BE2C (cell line): ENCODE data around the gene GALNT2.

Source experiments
- DNase-seq: peaks from one replicate; pipeline ENCODE4 v3.0.0-alpha.2; 2020
- H3K27me3 ChIP-seq: fragments of 250-450 bp; sonication (Bioruptor Pico); 2 replicates; pipeline ENCODE4 v1.5.1; 2020; ENCODE audit warnings: mild to moderate bottlenecking
- H3K36me3 ChIP-seq: fragments of 250-450 bp; sonication (Bioruptor Pico); 2 replicates; pipeline ENCODE4 v1.5.1; 2020; ENCODE audit warnings: mild to moderate bottlenecking
- H3K4me1 ChIP-seq: fragments of 250-450 bp; sonication (Bioruptor Pico); 2 replicates; pipeline ENCODE4 v1.5.1; 2020
- H3K4me3 ChIP-seq: 2 replicates; pipeline ENCODE4 v1.5.1; 2011; ENCODE audit warnings: low read depth, low read length
- H3K9me3 ChIP-seq: fragments of 250-450 bp; sonication (Bioruptor Pico); 2 replicates; pipeline ENCODE4 v1.5.1; 2020
- CTCF ChIP-seq: IDR thresholded peaks from 2 replicates; pipeline ENCODE4 v1.5.1; 2012; ENCODE audit warnings: mild to moderate bottlenecking, low read depth, low read length

GALNT2 gene

GRCh38 chr1:230056098-230056497 is 10.9 kb upstream of the GALNT2 start:
- TF ChIP-seq CTCF: no peak
- Histone ChIP-seq H3K4me1 (no peaks in the 10 kb centered on the region), H3K4me3 (no peak overlapping the region), H3K9me3 (no peaks in the 10 kb centered on the region), H3K27me3 (no peaks in the 10 kb centered on the region; the same call in 1 of the 2 replicates), H3K36me3 (no peaks in the 10 kb centered on the region)
- DNase-seq: no peak

- DNase-seq: no peak
- Histone ChIP-seq H3K36me3 (no peaks in the 10 kb centered on the region), H3K27me3 (no peaks in the 10 kb centered on the region; the same call in 1 of the 2 replicates), H3K9me3 (no peaks in the 10 kb centered on the region), H3K4me3 (no peak overlapping the region), H3K4me1 (no peaks in the 10 kb centered on the region)
- no peak for TF ChIP-seq CTCF
These were observed 9.9 kb upstream of the GALNT2 start for GRCh38 chr1:230057100-230057499.

DNA sequence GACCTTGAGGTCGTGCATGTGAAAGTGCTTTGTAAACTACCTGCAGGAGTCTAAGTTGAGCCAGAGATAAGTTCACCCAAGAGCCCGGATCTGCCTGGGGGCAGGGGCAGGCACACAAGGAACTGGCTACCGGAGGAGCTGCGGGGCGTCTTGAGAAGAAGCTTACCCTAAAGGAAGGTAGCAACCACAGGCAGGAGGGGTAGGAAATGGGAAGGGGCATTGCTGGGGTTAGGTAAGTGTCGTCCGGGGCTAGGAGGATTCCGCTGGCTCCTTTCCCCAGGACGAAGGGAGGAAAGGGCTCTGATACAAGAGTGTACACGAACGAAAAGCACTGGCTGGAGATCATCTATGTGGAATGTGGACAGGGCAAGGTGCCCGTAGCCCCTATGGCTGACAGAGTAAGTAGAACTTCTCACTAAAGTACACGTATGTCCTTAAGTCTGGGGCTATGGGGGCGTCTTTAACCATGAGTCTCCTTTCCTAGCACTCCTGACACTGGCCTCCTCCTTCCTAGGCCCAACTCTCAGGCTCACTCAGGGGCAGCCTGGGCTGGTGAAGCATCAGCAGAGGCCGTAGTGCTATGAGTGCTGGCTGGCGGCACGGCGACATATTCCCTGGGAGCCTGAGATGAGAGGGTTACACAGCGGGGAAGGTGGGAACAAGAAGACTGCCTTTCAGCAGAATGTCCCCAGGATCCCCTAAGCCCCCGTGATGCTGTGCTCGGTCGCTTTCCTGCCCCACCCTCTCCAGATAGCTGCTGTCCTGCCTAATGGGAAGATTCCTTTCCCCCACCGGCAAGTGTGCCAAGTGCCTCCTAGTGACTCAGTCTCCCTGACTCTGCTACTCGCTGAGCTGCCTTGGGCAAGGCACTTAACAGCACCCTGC is 9.1 kb upstream of the GALNT2 start:
- H3K9me3 ChIP-seq: no peaks in the 10 kb centered on the region
- no peak for TF ChIP-seq CTCF
- no peaks in the 10 kb centered on the region for H3K4me1 ChIP-seq

DNA sequence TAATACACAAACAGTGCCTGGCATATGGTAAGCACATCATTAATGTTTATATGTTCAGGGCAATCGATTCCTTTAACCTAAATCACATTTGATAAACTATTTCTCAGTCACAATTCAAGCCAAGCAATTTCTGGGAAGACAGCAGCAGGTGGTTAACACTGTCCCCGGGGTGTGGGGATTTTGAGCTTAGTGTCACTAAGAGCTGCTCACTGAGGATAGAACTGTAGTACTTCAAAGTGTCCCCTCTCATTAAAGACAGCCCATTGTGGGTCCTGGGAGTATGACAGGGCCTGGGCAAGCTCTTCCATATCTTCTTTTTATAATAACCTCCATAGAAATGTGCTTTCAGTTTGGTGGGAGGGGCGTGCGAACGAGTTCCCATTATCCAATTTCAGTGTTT is 8.4 kb upstream of the GALNT2 start:
- Histone ChIP-seq H3K9me3 (no peaks in the 10 kb centered on the region), H3K4me1 (no peaks in the 10 kb centered on the region), H3K4me3 (no peak overlapping the region), H3K27me3 (no peaks in the 10 kb centered on the region; the same call in 1 of the 2 replicates), H3K36me3 (no peaks in the 10 kb centered on the region)
- TF ChIP-seq CTCF: no peak
- no peak for DNase-seq

More for the DNA sequence above, 9.1 kb upstream of the GALNT2 start:
- DNase-seq: no peak
- no peaks in the 10 kb centered on the region; the same call in 1 of the 2 replicates for H3K27me3 ChIP-seq
- H3K4me3 ChIP-seq: no peak overlapping the region
- H3K36me3 ChIP-seq: no peaks in the 10 kb centered on the region

DNA sequence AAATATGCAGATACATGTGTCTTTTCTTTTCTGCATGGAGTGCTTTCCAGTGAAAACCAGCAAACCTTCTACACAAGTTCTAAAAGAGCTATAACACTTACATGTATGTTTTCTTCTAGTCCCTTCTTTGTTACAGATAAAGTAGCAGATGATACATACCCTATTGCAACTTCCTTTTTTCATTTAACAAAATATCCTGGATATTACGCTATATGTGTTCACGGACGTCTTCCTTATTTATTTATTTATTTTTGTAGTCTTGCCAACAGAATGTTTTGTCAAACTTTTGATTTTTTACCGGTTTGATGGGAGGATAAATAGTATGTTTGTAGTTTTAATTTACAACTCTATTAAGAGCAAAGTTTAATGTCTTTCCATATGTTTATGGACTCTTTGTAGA is 5.2 kb upstream of the GALNT2 start:
- no peak for DNase-seq
- no peaks in the 10 kb centered on the region; the same call in 1 of the 2 replicates for H3K27me3 ChIP-seq
- no peak overlapping the region for H3K4me3 ChIP-seq
- no peak for TF ChIP-seq CTCF
- no peaks in the 10 kb centered on the region for H3K9me3 ChIP-seq
- H3K36me3 ChIP-seq: no peaks in the 10 kb centered on the region
- H3K4me1 ChIP-seq: no peaks in the 10 kb centered on the region; the same call in 1 of the 2 replicates

DNA sequence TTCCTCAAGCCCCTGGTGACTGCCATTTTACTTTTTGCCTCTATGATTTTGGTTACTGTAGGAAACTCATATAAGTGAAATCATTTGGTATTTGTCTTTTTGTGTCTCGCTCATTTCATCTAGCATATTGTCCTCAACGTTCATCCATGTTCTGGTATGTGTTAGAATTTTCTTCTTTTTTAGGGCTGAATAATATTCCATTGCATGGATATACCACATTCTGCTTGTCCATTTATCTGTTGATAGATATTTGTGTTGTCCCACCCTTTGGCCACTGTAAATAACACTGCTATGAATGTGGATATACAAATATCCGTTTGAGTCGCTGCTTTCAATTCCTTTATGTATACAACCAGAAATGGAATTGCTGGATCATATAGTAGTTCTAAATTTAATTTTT is 4.5 kb upstream of the GALNT2 start:
- Histone ChIP-seq H3K27me3 (no peaks in the 10 kb centered on the region; the same call in 1 of the 2 replicates), H3K4me1 (no peaks in the 10 kb centered on the region; the same call in 1 of the 2 replicates), H3K9me3 (no peaks in the 10 kb centered on the region), H3K36me3 (no peaks in the 10 kb centered on the region), H3K4me3 (no peak overlapping the region)
- DNase-seq: no peak
- no peak for TF ChIP-seq CTCF
